ENCODE measurements around the gene CELF5.

Gene CELF5

GRCh38 chr19:3344608-3345598 is 120.4 kb downstream of the CELF5 start:
- DNase-seq (ENCODE audit: low spot score): no peak

- DNase-seq (ENCODE audit: low spot score): no peak
These were observed 121.5 kb downstream of the CELF5 start for GRCh38 chr19:3345850-3346460.
